Ecto neural progenitor cell (in vitro differentiated cells): ENCODE results near the gene HS1BP3.

Experiments
- DNase-seq: peaks from one replicate; pipeline ENCODE4 v3.0.0-alpha.2; 2018; ENCODE audit warnings: low spot score

HS1BP3 gene

DNA sequence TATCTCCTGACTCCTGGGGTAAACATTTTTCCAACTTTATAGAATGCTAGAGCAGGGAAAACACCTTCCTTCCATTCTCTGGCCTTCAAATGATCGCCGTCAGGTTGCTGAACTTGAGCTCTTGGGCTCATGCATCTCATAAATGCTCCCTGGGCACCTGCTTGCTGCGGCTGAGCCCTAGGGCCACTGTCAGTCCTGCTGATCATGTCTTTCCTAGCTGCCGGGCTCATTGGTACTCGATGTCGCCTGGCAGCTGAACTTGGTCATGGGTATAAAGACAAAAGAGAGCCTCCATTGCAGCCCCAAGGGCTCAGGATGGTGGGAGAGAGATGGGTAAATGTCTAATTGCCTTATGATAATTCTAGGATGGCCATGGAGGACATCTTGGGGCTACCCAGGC, 80.6 kb downstream of the HS1BP3 start:
- no peak for DNase-seq

DNA sequence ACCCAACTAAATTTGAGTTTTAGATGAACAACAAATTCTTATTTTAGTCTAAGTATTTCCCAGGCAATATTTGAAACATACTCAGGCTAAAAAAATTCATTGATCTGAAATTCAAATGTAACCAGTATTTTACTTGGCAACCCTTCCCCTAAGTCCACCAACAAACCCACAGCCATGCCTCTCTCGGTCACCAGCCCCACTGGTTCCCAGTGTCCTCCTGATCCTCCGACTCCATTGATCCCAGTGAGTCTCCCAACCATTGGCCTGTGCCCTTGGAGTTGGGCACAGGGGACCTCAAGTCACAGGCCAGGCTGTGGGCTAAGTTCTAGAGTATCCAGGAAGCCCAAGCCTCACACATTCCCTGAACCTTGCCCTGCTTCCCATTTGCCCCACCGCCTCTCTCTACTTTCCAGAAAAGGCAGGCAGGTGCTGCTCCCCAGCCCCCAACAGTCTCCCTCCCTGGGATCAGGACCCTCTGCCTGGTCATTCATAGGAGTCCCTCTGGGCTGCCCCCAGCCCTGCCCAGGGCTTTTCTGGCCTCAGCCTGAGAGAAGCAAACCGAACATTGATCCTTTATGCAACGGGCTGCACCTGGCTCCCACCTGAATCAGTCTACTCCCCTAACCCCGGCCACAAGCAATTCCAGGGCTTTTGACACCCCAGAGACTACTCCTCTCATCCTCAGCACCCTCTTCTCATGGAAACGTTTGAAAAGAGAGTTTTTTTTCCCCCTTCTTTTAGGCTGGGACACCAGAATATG, 81.3 kb downstream of the HS1BP3 start:
- no peak for DNase-seq

DNA sequence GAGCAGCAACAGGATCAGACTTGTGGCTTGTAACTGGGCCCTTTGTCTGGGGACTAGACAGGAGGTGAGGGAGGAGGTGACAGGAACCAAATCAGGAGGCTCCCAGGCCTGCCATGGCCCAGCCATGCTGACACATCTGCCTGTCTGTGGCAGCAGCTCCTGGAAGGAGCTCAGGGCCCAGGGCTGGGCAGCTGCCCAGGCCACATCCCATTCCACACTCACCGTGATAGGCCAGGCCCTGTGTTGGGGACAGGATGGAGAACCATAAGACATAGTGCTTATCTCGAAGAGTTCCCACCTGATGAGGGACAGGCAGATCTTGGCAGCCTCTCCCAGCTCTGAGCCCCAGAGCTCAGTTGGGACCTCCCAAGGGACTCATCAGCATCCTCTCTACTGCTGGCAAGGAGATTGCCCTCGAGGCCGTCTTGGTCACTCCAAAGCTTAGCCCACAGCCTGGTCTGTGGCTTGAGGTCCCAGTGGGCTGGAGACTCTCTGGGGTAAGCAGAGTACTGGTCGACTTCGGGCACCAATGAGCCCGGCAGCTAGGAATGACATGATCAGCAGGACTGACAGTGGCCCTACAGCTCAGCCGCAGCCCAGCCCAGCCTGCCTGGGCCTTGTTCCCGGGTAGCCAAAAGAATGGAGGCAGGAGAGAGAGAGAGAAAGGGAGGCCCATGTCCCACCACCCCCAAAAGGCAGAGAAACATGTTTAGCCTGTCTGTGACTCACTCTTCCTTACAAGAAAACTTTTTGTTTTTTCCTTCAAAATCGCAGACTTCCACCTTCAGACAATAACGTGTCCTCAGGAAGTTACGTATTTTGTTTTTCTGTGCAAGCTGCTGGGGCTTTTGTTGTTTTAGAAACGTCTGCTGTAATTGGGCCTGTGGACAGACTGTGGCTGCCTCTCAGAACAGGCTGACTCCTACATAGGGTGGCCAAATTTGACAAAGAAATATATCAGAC, 82.1 kb downstream of the HS1BP3 start:
- DNase-seq = no peak

DNA sequence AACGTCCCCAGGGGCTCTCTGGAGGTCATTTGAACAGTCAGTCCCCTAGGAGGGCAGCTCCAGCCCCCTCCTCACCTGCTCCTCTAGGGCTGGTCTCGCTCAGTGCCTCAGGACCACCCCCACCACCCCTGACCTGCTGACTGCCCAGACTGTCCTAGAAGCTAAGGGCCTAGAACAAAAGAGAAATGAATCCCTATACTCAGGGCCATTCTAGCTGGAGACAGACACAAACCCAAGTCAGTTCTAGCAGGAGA, 83.0 kb downstream of the HS1BP3 start:
- DNase-seq = no peak
